C4-2B (cell line): Measurements from ENCODE around the gene NOL8.

ENCODE experiments used
- CTCF ChIP-seq: fragments of 450-650 bp; conservative IDR thresholded peaks from 2 replicates; pipeline ENCODE4 v1.5.1; 2017; ENCODE audit warnings: mild to moderate bottlenecking
- ZFX ChIP-seq: fragments of 450-650 bp; IDR thresholded peaks from 2 replicates; pipeline ENCODE4 v1.6.1; 2017

DNA sequence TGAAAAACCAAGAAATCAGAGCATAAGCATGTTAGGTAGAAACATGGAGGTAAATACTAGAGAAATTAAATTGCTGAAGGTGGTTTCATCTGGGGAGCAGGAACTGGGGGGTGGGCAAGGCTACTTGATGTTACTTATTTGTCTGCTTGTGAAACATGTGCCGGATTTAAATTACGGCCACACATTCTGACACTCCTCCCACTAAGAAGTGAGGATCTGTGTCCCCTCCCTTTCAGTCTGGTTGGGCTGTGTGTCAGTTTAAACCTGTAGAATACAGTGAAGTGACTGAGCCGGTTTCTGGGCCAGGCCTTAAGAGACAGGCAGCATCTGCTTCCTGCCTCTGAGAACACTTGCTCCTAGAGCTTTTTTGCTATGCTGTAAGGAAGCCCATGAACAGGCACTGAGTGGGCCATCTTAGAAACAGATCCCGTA lies 29.3 kb downstream of the NOL8 start:
- TF ChIP-seq CTCF (no peak), ZFX (no peak)
